ENCODE data around the gene NPM1.
"Not testable (repeated sequence)": the region's sequence is repeated elsewhere in the genome, so short reads cannot be mapped to it uniquely, and the experiment has no call there.

NPM1 gene

DNA sequence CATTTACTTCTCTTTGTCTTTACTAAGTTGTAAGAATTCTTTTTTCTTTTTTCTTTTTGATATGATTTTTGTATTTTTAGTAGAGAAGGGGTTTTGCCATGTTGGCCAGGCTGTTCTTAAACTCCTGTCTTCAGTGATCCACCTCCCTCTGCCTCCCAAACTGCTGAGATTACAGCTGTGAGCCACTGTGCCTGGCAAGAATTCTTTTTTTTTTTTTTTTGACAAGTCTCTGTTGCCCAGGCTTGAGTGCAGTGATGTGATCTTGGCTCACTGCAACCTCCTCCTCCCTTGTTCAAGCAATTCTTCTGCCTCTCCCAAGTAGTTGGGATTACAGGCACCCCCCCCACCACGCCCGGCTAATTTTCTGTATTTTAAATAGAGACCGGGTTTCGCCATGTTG, 9.9 kb downstream of the NPM1 start:
- peaks cover 3% of the 10 kb centered on the region; the same call in 1 of the 2 replicates for H3K4me1 ChIP-seq (ENCODE audit: low read length)
- no peak for DNase-seq
- no peak overlapping the region for H2AFZ ChIP-seq (ENCODE audit: low read length)
- no peak overlapping the region for H3K27ac ChIP-seq (ENCODE audit: low read length)
- no peak overlapping the region for H3K9ac ChIP-seq (ENCODE audit: low read length)
- no peaks in the 10 kb centered on the region for H3K9me3 ChIP-seq (replicated peaks; ENCODE audit: insufficient read depth, low read length)
- peaks cover 51% of the 10 kb centered on the region for H3K36me3 ChIP-seq (replicated peaks; ENCODE audit: insufficient read depth, low read length)
- H3K79me2 ChIP-seq (ENCODE audit: low read length), result peaks cover 93% of the 10 kb centered on the region
- no peaks in the 10 kb centered on the region for H3K9me2 ChIP-seq (replicated peaks; ENCODE audit: insufficient read depth, low read length)
- no peak overlapping the region for H3K4me3 ChIP-seq (ENCODE audit: low read length)
- no peaks in the 10 kb centered on the region for H3K27me3 ChIP-seq (replicated peaks; ENCODE audit: insufficient read depth, low read length)
- H3F3A ChIP-seq (ENCODE audit: insufficient read depth, low read length), result peaks cover 47% of the 10 kb centered on the region
- H4K20me1 ChIP-seq (ENCODE audit: insufficient read depth, low read length), result peaks cover 93% of the 10 kb centered on the region
- TF ChIP-seq EZH2 (optimal IDR thresholded peaks at IDR 0.05; ENCODE audit: low read depth, low read length) (no peak), EZH2phosphoT487 (IDR thresholded peaks at IDR 0.05; ENCODE audit: low read length) (no peak), CTCF (IDR thresholded peaks at IDR 0.05; ENCODE audit: low read length) (no peak)
- no peak overlapping the region for H3K4me2 ChIP-seq (ENCODE audit: low read depth, low read length)

GRCh38 chr5:171398660-171399059, 11.0 kb downstream of the NPM1 start:
- Histone ChIP-seq H3K79me2 (ENCODE audit: low read length) (peaks cover 83% of the 10 kb centered on the region), H4K20me1 (ENCODE audit: insufficient read depth, low read length) (peaks cover 82% of the 10 kb centered on the region), H3F3A (ENCODE audit: insufficient read depth, low read length) (peaks cover 43% of the 10 kb centered on the region), H3K36me3 (replicated peaks; ENCODE audit: insufficient read depth, low read length) (peaks cover 41% of the 10 kb centered on the region)
- H3K4me1 ChIP-seq (ENCODE audit: low read length); DNase-seq; H3K9ac ChIP-seq (ENCODE audit: low read length); H3K4me3 ChIP-seq (ENCODE audit: low read length); H3K9me2 ChIP-seq (replicated peaks; ENCODE audit: insufficient read depth, low read length); H3K4me2 ChIP-seq (ENCODE audit: low read depth, low read length); H3K27ac ChIP-seq (ENCODE audit: low read length); H3K27me3 ChIP-seq (replicated peaks; ENCODE audit: insufficient read depth, low read length); H2AFZ ChIP-seq (ENCODE audit: low read length); H3K9me3 ChIP-seq (replicated peaks; ENCODE audit: insufficient read depth, low read length): not testable (repeated sequence)

- Histone ChIP-seq H3K4me2 (ENCODE audit: low read depth, low read length) (no peak overlapping the region), H3K27me3 (replicated peaks; ENCODE audit: insufficient read depth, low read length) (no peaks in the 10 kb centered on the region), H4K20me1 (ENCODE audit: insufficient read depth, low read length) (peaks cover 73% of the 10 kb centered on the region), H3K9ac (ENCODE audit: low read length) (no peak overlapping the region), H3K79me2 (ENCODE audit: low read length) (peaks cover 73% of the 10 kb centered on the region), H3K27ac (ENCODE audit: low read length) (no peak overlapping the region), H3K9me2 (replicated peaks; ENCODE audit: insufficient read depth, low read length) (no peaks in the 10 kb centered on the region), H3K36me3 (replicated peaks; ENCODE audit: insufficient read depth, low read length) (peaks cover 43% of the 10 kb centered on the region), H2AFZ (ENCODE audit: low read length) (no peak overlapping the region), H3K4me1 (ENCODE audit: low read length) (0 out of 2 replicates have a peak, but pooled peaks cover 3% of the 10 kb centered on the region), H3K9me3 (replicated peaks; ENCODE audit: insufficient read depth, low read length) (no peaks in the 10 kb centered on the region), H3K4me3 (ENCODE audit: low read length) (no peak overlapping the region), H3F3A (ENCODE audit: insufficient read depth, low read length) (peaks cover 43% of the 10 kb centered on the region)
- no peak for TF ChIP-seq EZH2phosphoT487 (IDR thresholded peaks at IDR 0.05; ENCODE audit: low read length)
- TF ChIP-seq CTCF (IDR thresholded peaks at IDR 0.05; ENCODE audit: low read length), result no peak
- no peak for TF ChIP-seq EZH2 (optimal IDR thresholded peaks at IDR 0.05; ENCODE audit: low read depth, low read length)
- DNase-seq, result no peak
These were observed 12.5 kb downstream of the NPM1 start for GRCh38 chr5:171400169-171400568.

- Histone ChIP-seq H3K27ac (ENCODE audit: low read length) (no peak overlapping the region), H3F3A (ENCODE audit: insufficient read depth, low read length) (peaks cover 42% of the 10 kb centered on the region), H3K4me3 (ENCODE audit: low read length) (no peak overlapping the region), H3K9me3 (replicated peaks; ENCODE audit: insufficient read depth, low read length) (no peaks in the 10 kb centered on the region), H3K4me1 (ENCODE audit: low read length) (0 out of 2 replicates have a peak, but pooled peaks cover 3% of the 10 kb centered on the region), H3K36me3 (replicated peaks; ENCODE audit: insufficient read depth, low read length) (peaks cover 48% of the 10 kb centered on the region), H3K4me2 (ENCODE audit: low read depth, low read length) (no peak overlapping the region), H3K27me3 (replicated peaks; ENCODE audit: insufficient read depth, low read length) (no peaks in the 10 kb centered on the region), H3K9me2 (replicated peaks; ENCODE audit: insufficient read depth, low read length) (no peaks in the 10 kb centered on the region), H3K79me2 (ENCODE audit: low read length) (peaks cover 73% of the 10 kb centered on the region), H3K9ac (ENCODE audit: low read length) (no peak overlapping the region), H4K20me1 (ENCODE audit: insufficient read depth, low read length) (peaks cover 73% of the 10 kb centered on the region), H2AFZ (ENCODE audit: low read length) (no peak overlapping the region)
- DNase-seq, result no peak
- no peak for TF ChIP-seq CTCF (IDR thresholded peaks at IDR 0.05; ENCODE audit: low read length)
These were observed 13.7 kb downstream of the NPM1 start for GRCh38 chr5:171401167-171401947.

GRCh38 chr5:171402751-171403150, 15.1 kb downstream of the NPM1 start:
- Histone ChIP-seq H3K36me3 (replicated peaks; ENCODE audit: insufficient read depth, low read length) (peaks cover 51% of the 10 kb centered on the region), H4K20me1 (ENCODE audit: insufficient read depth, low read length) (peaks cover 73% of the 10 kb centered on the region), H3K79me2 (ENCODE audit: low read length) (peaks cover 73% of the 10 kb centered on the region), H3F3A (ENCODE audit: insufficient read depth, low read length) (peaks cover 44% of the 10 kb centered on the region)
- not testable (repeated sequence) for H3K4me3 ChIP-seq (ENCODE audit: low read length); H3K9ac ChIP-seq (ENCODE audit: low read length); H3K27ac ChIP-seq (ENCODE audit: low read length); H3K9me3 ChIP-seq (replicated peaks; ENCODE audit: insufficient read depth, low read length); H3K4me2 ChIP-seq (ENCODE audit: low read depth, low read length); H3K27me3 ChIP-seq (replicated peaks; ENCODE audit: insufficient read depth, low read length); H3K9me2 ChIP-seq (replicated peaks; ENCODE audit: insufficient read depth, low read length); H3K4me1 ChIP-seq (ENCODE audit: low read length); DNase-seq; H2AFZ ChIP-seq (ENCODE audit: low read length)
